Measurements from ENCODE around the gene TMED10.

DNA sequence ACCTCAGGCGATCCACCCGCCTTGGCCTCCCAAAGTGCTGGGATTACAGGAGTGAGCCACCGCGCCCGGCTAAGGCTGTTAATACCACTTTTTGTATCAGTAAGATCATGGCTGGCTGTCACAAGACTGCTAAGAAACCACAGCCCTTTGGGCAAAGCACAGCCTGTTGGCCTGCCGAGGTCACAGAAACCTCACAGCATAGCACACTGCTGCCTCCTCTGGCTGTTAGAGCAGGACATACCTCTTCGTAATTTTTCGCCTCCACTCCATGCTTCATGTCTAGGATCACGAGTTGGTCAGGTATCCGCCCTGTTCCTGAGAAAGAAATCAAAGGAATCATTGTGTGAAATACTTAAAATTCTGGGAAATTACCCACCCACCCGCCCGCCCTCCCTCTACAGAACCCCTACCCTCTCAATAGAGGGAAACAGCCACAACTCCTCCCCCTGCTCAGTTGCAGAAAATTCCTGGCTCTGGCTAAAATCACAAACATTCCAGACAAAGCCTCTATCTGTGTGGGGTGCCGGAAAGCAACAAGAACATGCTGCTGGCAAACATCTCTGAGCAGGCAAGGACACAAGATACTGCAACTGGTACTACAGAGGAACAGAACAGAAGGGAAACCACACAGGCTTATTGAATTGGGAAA, 28.9 kb downstream of the TMED10 start:
- TF ChIP-seq PATZ1 (tag by site-specific recombination; IDR thresholded peaks at IDR 0.05) (no peak), ZNF155 (tag by site-specific recombination; IDR thresholded peaks at IDR 0.05) (no peak), ZNF561 (tag by site-specific recombination; IDR thresholded peaks at IDR 0.05; ENCODE audit: borderline replicate concordance) (no peak), SP7 (tag by site-specific recombination; IDR thresholded peaks at IDR 0.05) (no peak)
